NCI-H128 (cell line): ENCODE measurements around the gene KRT83.
"Not testable (repeated sequence)": the region's sequence is repeated elsewhere in the genome, so short reads cannot be mapped to it uniquely, and the experiment has no call there.

Experiments
- DNase-seq: peaks from one replicate; lab custom pipeline; 2025; ENCODE audit not compliant: unreplicated experiment; lab: John Stamatoyannopoulos, UW

Gene KRT83

GRCh38 chr12:52333321-52333720 is 12.1 kb upstream of the KRT83 start:
- no peak for DNase-seq

DNA sequence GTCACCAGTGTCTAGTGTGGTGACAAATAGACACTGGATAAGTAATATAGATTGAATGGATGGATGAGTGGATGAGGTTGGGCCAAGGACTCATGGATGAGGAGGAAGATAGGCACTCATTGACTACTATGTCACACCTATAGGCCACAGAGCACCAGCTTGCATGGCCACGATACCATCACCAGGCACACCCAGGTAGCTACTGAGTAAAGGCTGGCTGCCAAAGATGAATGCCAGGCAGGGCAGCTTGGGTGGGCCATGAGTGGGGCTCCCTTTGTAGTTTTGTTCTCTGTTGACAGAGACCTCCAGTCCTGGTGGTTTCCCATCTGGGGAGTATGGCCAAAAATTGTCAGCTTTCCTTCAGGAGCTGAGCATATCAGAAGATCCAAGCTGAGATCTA is 11.2 kb upstream of the KRT83 start:
- no peak for DNase-seq

DNA sequence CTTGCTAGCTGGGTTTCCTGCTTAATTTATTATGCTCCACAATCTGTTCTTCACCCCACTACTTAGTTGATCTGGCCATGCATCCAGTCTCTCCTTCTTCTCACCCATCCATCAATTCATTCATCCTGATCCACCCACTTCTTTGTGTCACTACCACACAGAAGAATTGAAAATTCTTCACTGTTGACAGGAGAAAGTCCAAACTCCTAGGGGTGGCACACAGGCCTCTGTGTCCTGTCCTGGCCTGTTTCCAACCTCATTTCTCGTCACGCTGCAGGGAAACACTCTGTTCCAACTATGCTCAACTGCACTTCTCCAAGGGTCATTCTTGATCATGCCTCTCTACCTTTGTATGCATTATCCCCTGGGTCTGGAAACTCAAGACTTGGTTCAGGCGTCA is 10.6 kb upstream of the KRT83 start:
- DNase-seq: no peak

GRCh38 chr12:52331039-52331438 is 9.8 kb upstream of the KRT83 start:
- no peak for DNase-seq

DNA sequence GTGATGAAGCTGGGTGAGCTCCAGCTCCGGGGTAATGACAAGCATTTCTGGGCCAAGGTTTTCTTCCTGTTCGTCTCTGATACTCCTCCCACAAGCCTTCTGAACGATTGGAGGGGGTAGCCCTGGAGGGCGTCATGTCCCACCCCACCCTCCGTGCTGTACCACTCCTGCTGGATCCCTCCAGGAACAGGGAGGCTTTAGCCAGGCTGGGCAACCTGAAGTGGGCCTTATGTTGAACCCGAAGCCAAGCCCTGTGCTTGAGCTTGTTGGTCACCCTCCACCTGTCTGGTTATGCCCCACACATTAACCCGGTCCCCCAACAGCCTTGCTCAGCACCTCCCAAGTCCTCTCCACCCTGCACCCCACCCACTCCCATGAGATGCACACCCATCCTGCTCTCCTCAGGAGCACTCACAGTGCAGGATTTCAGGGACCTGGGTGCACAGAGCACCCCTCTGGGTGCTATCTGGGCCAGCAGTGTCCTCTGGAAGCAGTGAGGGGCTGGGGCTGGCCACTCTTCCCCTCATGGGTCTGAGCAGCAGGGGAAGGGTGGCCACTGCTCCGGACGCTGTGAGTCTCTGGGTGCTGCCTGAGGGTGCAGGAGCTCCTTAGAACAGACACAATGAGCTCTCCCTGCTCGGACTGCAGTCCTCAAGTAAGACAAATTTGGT is 6.8 kb upstream of the KRT83 start:
- no peak for DNase-seq

DNA sequence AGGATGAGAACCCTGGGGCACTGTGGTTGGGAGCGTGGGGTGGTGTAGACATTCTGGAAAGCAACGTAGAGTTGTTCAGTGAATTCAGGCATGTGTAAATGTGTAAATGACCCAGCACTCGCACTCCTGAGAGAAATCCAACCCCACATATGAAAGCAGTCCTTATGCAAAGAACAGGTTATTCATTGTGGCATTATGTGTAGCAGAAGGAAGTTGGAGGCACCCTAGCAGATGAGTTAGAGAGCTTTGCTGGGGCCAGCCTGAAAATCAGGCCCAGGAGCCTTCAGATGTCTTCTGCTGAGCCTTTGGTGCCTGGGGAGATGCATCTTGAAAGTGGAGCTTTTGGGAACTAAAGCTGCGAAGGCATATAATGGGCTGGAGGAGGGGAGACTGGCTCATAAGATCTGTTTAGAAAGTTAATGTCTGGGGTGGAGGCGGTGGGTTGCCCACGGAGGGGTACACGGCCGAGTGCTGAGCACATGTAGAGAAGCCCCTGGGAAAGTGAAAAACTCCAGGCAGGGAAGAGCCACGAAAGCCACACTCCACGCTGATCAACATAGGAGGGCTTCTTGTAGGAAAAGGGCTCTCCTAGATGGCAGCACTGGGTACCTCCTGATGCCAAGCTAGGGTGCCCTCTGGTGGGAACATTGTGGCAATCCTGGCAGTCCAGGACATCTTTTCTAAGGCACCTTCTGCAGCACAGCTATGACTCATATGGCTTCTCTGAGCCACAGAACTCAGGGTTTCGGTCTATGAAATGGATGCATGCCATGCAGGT is 6.0 kb upstream of the KRT83 start:
- DNase-seq: peak; percentile 20

DNA sequence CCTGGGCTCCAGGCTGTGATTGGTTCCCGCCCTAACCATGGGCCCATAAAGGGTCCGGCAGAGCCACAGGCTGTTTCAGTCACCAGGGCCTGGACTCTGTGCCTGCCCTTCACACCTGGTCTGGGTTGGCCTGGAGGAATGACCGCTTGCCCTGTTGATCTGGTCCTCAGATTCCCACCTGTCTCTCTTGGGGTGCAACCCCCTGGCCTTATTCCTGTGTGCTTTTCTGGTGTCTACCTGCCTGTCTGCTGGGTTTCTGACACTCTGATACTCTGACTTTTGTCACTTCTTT is 2.9 kb upstream of the KRT83 start:
- no peak for DNase-seq

DNA sequence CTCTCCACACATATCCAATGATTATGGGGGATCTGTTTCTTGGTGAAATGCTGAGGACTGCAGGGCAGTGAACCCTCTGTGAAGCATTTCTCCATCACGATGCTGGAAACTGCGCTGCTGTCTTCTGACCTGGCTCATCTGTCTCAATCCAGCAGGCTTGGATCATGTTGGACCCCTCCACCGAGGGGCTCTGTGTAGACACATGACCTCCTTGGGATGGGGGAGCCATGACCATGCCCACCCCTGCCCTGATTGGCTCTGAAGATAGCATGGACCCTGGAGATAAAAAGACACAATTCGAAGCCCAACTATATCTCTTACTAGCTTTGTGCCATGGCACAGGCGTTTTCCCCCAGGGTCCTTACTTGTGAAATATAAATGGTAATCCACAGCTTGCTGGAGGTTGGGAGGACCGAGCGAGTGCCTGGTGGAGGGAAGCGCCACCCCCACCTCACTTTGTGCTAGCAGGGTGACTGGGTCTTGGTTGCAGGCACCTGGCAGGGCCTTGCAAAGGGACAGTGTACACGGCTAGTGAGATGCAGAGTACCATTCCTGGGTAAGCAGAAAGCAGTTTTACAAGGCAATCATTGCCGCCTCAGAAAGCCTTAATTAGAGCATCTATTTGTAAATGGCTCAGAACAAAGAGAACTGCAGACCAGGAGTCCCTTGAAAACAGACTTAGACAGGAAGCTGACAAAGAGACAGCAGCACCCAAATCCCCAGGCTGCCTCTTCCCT is 2.4 kb upstream of the KRT83 start:
- DNase-seq: no peak

GRCh38 chr12:52323001-52323400 is 1.8 kb upstream of the KRT83 start:
- no peak for DNase-seq

- DNase-seq: no peak
These were observed 871 bp upstream of the KRT83 start for GRCh38 chr12:52322069-52322468.

- DNase-seq: no peak
These were observed 220 bp upstream of the KRT83 start for GRCh38 chr12:52321418-52321817.

- no peak for DNase-seq
These were observed 2.1 kb downstream of the KRT83 start for GRCh38 chr12:52319097-52319496.

DNA sequence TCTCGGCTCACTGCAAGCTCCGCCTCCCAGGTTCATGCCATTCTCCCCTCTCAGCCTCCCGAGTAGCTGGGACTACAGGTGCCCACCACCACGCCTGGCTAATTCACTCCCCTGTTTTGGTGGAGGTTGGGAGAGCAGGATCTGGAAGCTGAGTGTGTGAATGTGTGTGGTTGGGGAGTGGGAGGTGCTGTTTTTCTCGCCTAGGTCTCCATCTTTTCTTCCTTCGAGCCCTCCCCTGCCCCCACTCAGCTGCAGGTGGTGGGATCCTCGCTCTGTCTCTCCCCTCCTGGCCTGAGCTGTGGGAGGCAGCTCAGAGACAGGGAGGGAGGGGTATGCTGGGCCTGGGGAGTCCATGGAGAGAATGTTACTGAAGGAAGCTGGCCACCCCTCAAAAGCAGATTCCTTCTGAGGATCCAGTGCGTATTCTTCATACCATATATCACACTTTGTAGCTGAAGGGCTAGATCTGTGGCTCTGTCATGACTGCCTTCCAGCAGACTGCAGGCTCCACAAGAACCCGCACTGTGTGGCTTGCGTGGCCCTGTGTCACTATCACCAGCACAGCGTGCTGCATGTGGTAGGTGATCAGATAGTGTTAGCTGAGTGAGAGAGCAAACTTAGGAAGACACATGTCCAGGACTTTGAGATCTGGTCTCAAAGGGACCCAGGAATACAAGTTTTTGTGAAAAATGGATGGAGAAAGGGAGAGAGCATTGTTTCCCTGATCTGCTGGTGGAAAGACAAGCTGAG is 2.8 kb downstream of the KRT83 start:
- no peak for DNase-seq

DNA sequence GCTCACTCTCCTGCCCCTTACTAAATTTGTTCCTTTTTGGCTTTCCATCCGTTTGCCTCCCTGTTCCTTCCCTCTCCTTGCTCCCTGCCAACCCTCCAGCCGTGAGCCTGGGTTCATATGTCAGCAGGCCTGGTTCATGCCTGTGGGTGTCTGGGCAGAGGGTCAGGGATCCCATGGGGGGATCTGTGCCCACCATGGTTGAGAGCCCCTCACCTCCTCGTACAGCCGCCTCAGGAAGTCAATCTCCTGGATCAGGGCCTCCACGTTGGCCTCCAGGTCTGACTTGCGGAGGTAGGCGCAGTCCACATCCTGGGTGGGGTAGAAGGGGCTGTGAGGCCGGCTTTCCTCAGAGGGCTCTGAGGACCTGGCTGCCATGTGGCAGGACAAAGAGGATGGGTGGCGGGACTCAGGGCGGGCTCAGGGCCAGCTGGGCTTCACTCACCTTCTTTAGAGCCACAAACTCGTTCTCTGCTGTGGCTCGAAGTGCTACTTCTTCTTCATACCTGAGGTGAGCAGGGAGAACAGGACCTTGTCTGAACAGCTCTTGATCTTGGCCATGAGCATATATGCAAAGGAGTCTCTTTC is 3.6 kb downstream of the KRT83 start:
- DNase-seq: no peak

GRCh38 chr12:52316701-52317100 is 4.5 kb downstream of the KRT83 start:
- no peak for DNase-seq

DNA sequence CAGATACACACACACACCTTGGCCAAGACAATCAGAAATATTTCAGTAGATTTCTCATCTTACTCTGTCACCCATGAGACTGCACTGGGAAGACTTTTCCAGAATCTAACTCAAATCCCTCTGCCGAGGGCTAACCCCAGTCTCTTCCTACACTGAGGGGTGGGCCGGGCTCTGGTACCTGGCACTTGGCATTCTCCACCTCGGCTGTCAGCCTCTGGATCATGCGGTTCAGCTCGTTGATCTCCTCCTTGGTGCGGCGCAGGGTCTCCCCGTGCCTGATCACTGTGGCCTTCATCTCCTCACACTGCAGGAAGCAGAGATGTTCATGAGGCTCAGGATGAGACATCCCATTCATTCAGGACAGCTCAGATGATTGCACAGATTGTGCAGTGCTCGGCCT is 4.9 kb downstream of the KRT83 start:
- DNase-seq: no peak

DNA sequence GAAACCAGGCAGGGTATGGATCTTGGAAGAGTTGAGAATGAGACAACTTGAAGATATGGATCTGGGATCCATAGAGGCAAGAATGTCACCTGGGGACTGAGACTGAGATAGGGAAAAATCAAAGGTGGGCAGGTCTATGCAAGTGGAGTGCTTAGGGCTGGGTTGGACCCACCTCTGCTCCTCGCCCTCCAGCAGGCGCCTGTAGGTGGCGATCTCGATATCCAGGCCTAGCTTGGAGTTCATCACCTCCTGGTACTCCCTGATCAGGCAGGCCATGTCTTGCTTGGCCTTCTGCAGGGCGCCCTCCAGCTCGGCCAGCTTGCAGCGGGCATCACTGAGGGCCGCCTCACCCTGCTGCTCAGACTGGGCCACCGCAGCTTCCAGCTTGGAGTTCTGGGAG is 5.5 kb downstream of the KRT83 start:
- DNase-seq: not testable (repeated sequence)

DNA sequence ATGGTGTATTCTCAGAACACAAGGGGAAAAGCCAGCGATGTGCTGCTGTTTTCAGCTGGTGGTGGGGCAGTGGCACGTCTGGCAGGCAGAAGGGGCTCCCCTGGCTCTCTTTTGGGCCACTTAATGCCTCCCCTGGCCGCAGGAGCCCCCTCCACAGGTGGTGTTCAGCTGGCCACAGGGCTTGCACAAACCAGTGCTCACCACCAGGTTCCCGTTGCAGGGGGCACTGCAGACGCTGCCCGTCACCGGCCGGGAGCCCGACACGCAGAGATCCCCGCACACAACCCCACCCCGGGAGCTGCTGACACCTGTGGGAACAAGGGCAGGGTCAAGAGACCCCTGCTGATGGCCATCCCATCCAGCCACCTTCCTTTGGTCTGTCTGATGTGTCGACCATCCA is 6.7 kb downstream of the KRT83 start:
- DNase-seq: no peak

DNA sequence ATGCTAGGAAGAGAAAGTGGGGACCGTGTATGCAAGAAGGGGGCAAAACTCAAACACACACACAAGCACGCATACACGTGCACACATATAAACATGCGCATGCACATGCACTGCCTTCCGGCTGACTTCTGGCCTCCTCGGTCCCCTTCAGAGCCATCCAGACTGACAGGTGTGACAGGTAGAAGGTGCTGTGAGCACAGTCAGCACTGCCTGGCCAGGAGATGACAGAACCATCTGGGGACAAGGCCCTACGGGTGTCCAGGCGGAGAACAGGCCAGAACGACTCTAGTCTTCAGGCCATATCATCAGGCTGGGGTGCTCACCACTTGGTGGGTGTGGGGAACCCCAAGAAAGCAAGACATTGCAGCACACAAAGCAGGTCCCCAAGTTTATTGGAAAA is 7.3 kb downstream of the KRT83 start:
- no peak for DNase-seq

GRCh38 chr12:52313461-52313860 is 7.7 kb downstream of the KRT83 start:
- DNase-seq: no peak

- no peak for DNase-seq
These were observed 9.1 kb downstream of the KRT83 start for GRCh38 chr12:52312086-52312485.
